ENCODE results near the gene CST7. TPM values are rescaled to one million over a fixed set of nuclear protein-coding genes. Genes with fewer than 3 reads are reported as not detected.
"Not testable (repeated sequence)": the region's sequence is repeated elsewhere in the genome, so short reads cannot be mapped to it uniquely, and the experiment has no call there.

The CST7 gene
- total RNA-seq, 2 experiments from 2014 or later = 10.7 to 14.0 TPM

- H3K27ac Mint-ChIP-seq; POLR2A ChIA-PET; H3K9me3 Mint-ChIP-seq (ENCODE audit: low read depth); H3K27me3 Mint-ChIP-seq; intact Hi-C loops (cut with DNase I, micrococcal nuclease); ATAC-seq; H3K4me1 Mint-ChIP-seq; CTCF ChIA-PET; H3K4me3 Mint-ChIP-seq; DNase-seq: not testable (repeated sequence)
- H3K36me3 Mint-ChIP-seq (ENCODE audit: low read depth) = peaks cover 13% of the 10 kb centered on the region
Observed at GRCh38 chr20:25001323-25001722, 52.3 kb downstream of the CST7 start.

GRCh38 chr20:25003002-25003401 is 53.9 kb downstream of the CST7 start:
- no peak for ATAC-seq
- peaks cover 16% of the 10 kb centered on the region for H3K36me3 Mint-ChIP-seq (ENCODE audit: low read depth)
- H3K9me3 Mint-ChIP-seq (ENCODE audit: low read depth) = no peaks in the 10 kb centered on the region
- no peak overlapping the region for H3K4me3 Mint-ChIP-seq
- intact Hi-C loops (cut with DNase I, micrococcal nuclease) = no loop called here
- no peaks in the 10 kb centered on the region for H3K27me3 Mint-ChIP-seq
- H3K27ac Mint-ChIP-seq = no peak overlapping the region
- H3K4me1 Mint-ChIP-seq = peaks cover 4% of the 10 kb centered on the region
- POLR2A ChIA-PET = no interaction called here
- CTCF ChIA-PET = no interaction called here
- no peak for DNase-seq

- no peak overlapping the region for H3K27ac Mint-ChIP-seq
- ATAC-seq = no peak
- ChIA-PET CTCF (interaction anchor here (0.9 to 1.7 kb wide), 3 partner anchors 10 to 52 kb away, joined by 5 to 6 read pairs (median 6); partner anchors contain the start of gene ACSS1), POLR2A (no interaction called here)
- H3K4me1 Mint-ChIP-seq = peaks cover 3% of the 10 kb centered on the region
- no peaks in the 10 kb centered on the region for H3K27me3 Mint-ChIP-seq
- no peak overlapping the region for H3K4me3 Mint-ChIP-seq
- H3K9me3 Mint-ChIP-seq (ENCODE audit: low read depth) = no peaks in the 10 kb centered on the region
- DNase-seq = no peak
- intact Hi-C loops (cut with DNase I, micrococcal nuclease) = no loop called here
- peaks cover 22% of the 10 kb centered on the region for H3K36me3 Mint-ChIP-seq (ENCODE audit: low read depth)
Observed at GRCh38 chr20:25005220-25005619, 56.2 kb downstream of the CST7 start.

GRCh38 chr20:25005661-25006060 is 56.6 kb downstream of the CST7 start:
- no peaks in the 10 kb centered on the region for H3K9me3 Mint-ChIP-seq (ENCODE audit: low read depth)
- CTCF ChIA-PET = interaction anchor here (0.6 kb wide), 1 partner anchor 79 kb away, joined by 3 read pairs; no protein-coding TSS in a partner anchor
- ATAC-seq = no peak
- intact Hi-C loops (cut with DNase I, micrococcal nuclease) = no loop called here
- H3K36me3 Mint-ChIP-seq (ENCODE audit: low read depth) = peaks cover 22% of the 10 kb centered on the region
- H3K4me1 Mint-ChIP-seq = no peaks in the 10 kb centered on the region
- no peak for DNase-seq
- H3K27me3 Mint-ChIP-seq = no peaks in the 10 kb centered on the region
- H3K4me3 Mint-ChIP-seq = no peak overlapping the region
- H3K27ac Mint-ChIP-seq = no peak overlapping the region
- POLR2A ChIA-PET = no interaction called here

- H3K27me3 Mint-ChIP-seq = no peaks in the 10 kb centered on the region
- ChIA-PET POLR2A (no interaction called here), CTCF (interaction anchor here (0.6 kb wide), 1 partner anchor 78 kb away, joined by 3 read pairs; no protein-coding TSS in a partner anchor)
- DNase-seq = no peak
- H3K9me3 Mint-ChIP-seq (ENCODE audit: low read depth) = no peaks in the 10 kb centered on the region
- intact Hi-C loops (cut with DNase I, micrococcal nuclease) = no loop called here
- no peaks in the 10 kb centered on the region for H3K4me1 Mint-ChIP-seq
- peaks cover 22% of the 10 kb centered on the region for H3K36me3 Mint-ChIP-seq (ENCODE audit: low read depth)
- H3K4me3 Mint-ChIP-seq = no peak overlapping the region
- ATAC-seq = no peak
- H3K27ac Mint-ChIP-seq = no peak overlapping the region
Observed at GRCh38 chr20:25006431-25007167, 57.5 kb downstream of the CST7 start.

GRCh38 chr20:25007491-25008305 is 58.6 kb downstream of the CST7 start:
- ATAC-seq (no peak), DNase-seq (no peak)
- Mint-ChIP-seq H3K4me1 (no peaks in the 10 kb centered on the region), H3K4me3 (no peak overlapping the region), H3K9me3 (ENCODE audit: low read depth) (no peaks in the 10 kb centered on the region), H3K36me3 (ENCODE audit: low read depth) (peaks cover 16% of the 10 kb centered on the region), H3K27ac (no peak overlapping the region), H3K27me3 (no peaks in the 10 kb centered on the region)
- POLR2A ChIA-PET = no interaction called here
- CTCF ChIA-PET = no interaction called here
- intact Hi-C loops (cut with DNase I, micrococcal nuclease) = no loop called here

- ChIA-PET CTCF (interaction anchor here (0.7 to 1.1 kb wide), 4 partner anchors 14 to 194 kb away, joined by 3 to 5 read pairs (median 3); no protein-coding TSS in a partner anchor), POLR2A (no interaction called here)
- intact Hi-C loops (cut with DNase I, micrococcal nuclease) = no loop called here
- Mint-ChIP-seq H3K27me3 (no peaks in the 10 kb centered on the region), H3K4me3 (no peak overlapping the region), H3K9me3 (ENCODE audit: low read depth) (no peaks in the 10 kb centered on the region), H3K4me1 (no peaks in the 10 kb centered on the region), H3K27ac (no peak overlapping the region), H3K36me3 (ENCODE audit: low read depth) (peaks cover 12% of the 10 kb centered on the region)
- DNase-seq (no peak), ATAC-seq (no peak)
Observed at GRCh38 chr20:25008388-25009217, 59.5 kb downstream of the CST7 start.

Other genes starting within 250 kb of the CST7 start
- gene APMAP, start 43.5 kb downstream of the CST7 start, total RNA-seq = 10 to 100 TPM; 26.8 to 34.0 TPM
- 10 to 100 TPM in 1 of 2 experiments, 1 to 10 TPM in 1; 8.5 to 10.7 TPM for gene ACSS1, start 108.9 kb downstream of the CST7 start, total RNA-seq
- not detected for gene VSX1, start 132.9 kb downstream of the CST7 start, total RNA-seq
- gene ENTPD6, start 246.4 kb downstream of the CST7 start, total RNA-seq = 10 to 100 TPM; 34.3 to 41.5 TPM